ENCODE results near the gene RGS14.
"Not testable (repeated sequence)": the region's sequence is repeated elsewhere in the genome, so short reads cannot be mapped to it uniquely, and the experiment has no call there.

The RGS14 gene

GRCh38 chr5:177334781-177335700 lies 22.7 kb upstream of the RGS14 start:
- Mint-ChIP-seq H3K36me3 (peaks cover 4% of the 10 kb centered on the region), H3K9me3 (ENCODE audit: low read depth) (no peaks in the 10 kb centered on the region), H3K4me1 (ENCODE audit: low read depth) (peaks cover 7% of the 10 kb centered on the region), H3K4me3 (no peak overlapping the region), H3K27ac (no peak overlapping the region), H3K27me3 (no peaks in the 10 kb centered on the region)

GRCh38 chr5:177335701-177336065 lies 22.0 kb upstream of the RGS14 start:
- no peak overlapping the region for H3K4me3 Mint-ChIP-seq
- H3K27me3 Mint-ChIP-seq, result no peaks in the 10 kb centered on the region
- H3K27ac Mint-ChIP-seq, result no peak overlapping the region
- H3K9me3 Mint-ChIP-seq (ENCODE audit: low read depth), result no peaks in the 10 kb centered on the region
- H3K36me3 Mint-ChIP-seq, result peaks cover 4% of the 10 kb centered on the region
- peaks cover 7% of the 10 kb centered on the region for H3K4me1 Mint-ChIP-seq (ENCODE audit: low read depth)

- H3K36me3 Mint-ChIP-seq, result peaks cover 4% of the 10 kb centered on the region
- no peak overlapping the region for H3K4me3 Mint-ChIP-seq
- no peak overlapping the region for H3K27ac Mint-ChIP-seq
- H3K9me3 Mint-ChIP-seq (ENCODE audit: low read depth), result no peaks in the 10 kb centered on the region
- peaks cover 7% of the 10 kb centered on the region for H3K4me1 Mint-ChIP-seq (ENCODE audit: low read depth)
- H3K27me3 Mint-ChIP-seq, result no peaks in the 10 kb centered on the region
Measured at GRCh38 chr5:177336112-177336511, 21.6 kb upstream of the RGS14 start.

GRCh38 chr5:177336603-177337494 lies 20.9 kb upstream of the RGS14 start:
- H3K4me1 Mint-ChIP-seq (ENCODE audit: low read depth), result peaks cover 10% of the 10 kb centered on the region
- H3K9me3 Mint-ChIP-seq (ENCODE audit: low read depth), result no peaks in the 10 kb centered on the region
- peaks cover 7% of the 10 kb centered on the region for H3K36me3 Mint-ChIP-seq
- no peaks in the 10 kb centered on the region for H3K27me3 Mint-ChIP-seq
- no peak overlapping the region for H3K27ac Mint-ChIP-seq
- H3K4me3 Mint-ChIP-seq, result no peak overlapping the region

GRCh38 chr5:177338251-177339106 lies 19.2 kb upstream of the RGS14 start:
- peaks cover 8% of the 10 kb centered on the region for H3K36me3 Mint-ChIP-seq

GRCh38 chr5:177339107-177339638 lies 18.6 kb upstream of the RGS14 start:
- H3K27ac Mint-ChIP-seq, result no peak overlapping the region
- H3K9me3 Mint-ChIP-seq (ENCODE audit: low read depth), result no peaks in the 10 kb centered on the region
- no peak overlapping the region for H3K4me3 Mint-ChIP-seq
- peaks cover 10% of the 10 kb centered on the region for H3K36me3 Mint-ChIP-seq
- H3K27me3 Mint-ChIP-seq, result no peaks in the 10 kb centered on the region
- H3K4me1 Mint-ChIP-seq (ENCODE audit: low read depth), result peaks cover 15% of the 10 kb centered on the region

More at GRCh38 chr5:177338251-177339106, 19.2 kb upstream of the RGS14 start:
- H3K4me1 Mint-ChIP-seq (ENCODE audit: low read depth), result peaks cover 12% of the 10 kb centered on the region
- H3K9me3 Mint-ChIP-seq (ENCODE audit: low read depth), result no peaks in the 10 kb centered on the region
- no peak overlapping the region for H3K27ac Mint-ChIP-seq
- no peaks in the 10 kb centered on the region for H3K27me3 Mint-ChIP-seq
- no peak overlapping the region for H3K4me3 Mint-ChIP-seq

GRCh38 chr5:177343000-177343399 lies 14.7 kb upstream of the RGS14 start:
- not testable (repeated sequence) for H3K36me3 Mint-ChIP-seq, H3K27ac Mint-ChIP-seq

GRCh38 chr5:177343777-177344176 lies 13.9 kb upstream of the RGS14 start:
- Mint-ChIP-seq H3K9me3 (ENCODE audit: low read depth) (no peaks in the 10 kb centered on the region), H3K4me3 (no peak overlapping the region), H3K4me1 (ENCODE audit: low read depth) (peaks cover 35% of the 10 kb centered on the region), H3K27me3 (no peaks in the 10 kb centered on the region), H3K36me3 (peaks cover 10% of the 10 kb centered on the region), H3K27ac (no peak overlapping the region)

More at GRCh38 chr5:177343000-177343399, 14.7 kb upstream of the RGS14 start:
- H3K9me3 Mint-ChIP-seq (ENCODE audit: low read depth); H3K27me3 Mint-ChIP-seq; H3K4me3 Mint-ChIP-seq: not testable (repeated sequence)
- peaks cover 35% of the 10 kb centered on the region for H3K4me1 Mint-ChIP-seq (ENCODE audit: low read depth)

- no peaks in the 10 kb centered on the region for H3K9me3 Mint-ChIP-seq (ENCODE audit: low read depth)
- peaks cover 7% of the 10 kb centered on the region for H3K36me3 Mint-ChIP-seq
- no peak overlapping the region for H3K4me3 Mint-ChIP-seq
- H3K4me1 Mint-ChIP-seq (ENCODE audit: low read depth), result peaks cover 42% of the 10 kb centered on the region
- H3K27me3 Mint-ChIP-seq, result no peaks in the 10 kb centered on the region
- no peak overlapping the region for H3K27ac Mint-ChIP-seq
Measured at GRCh38 chr5:177344891-177345290, 12.8 kb upstream of the RGS14 start.

GRCh38 chr5:177346820-177347219 lies 10.9 kb upstream of the RGS14 start:
- peaks cover 48% of the 10 kb centered on the region for H3K4me1 Mint-ChIP-seq (ENCODE audit: low read depth)
- no peaks in the 10 kb centered on the region for H3K27me3 Mint-ChIP-seq
- peaks cover 3% of the 10 kb centered on the region for H3K36me3 Mint-ChIP-seq
- peak overlapping the region; percentile 24 for H3K27ac Mint-ChIP-seq
- H3K4me3 Mint-ChIP-seq, result peak overlapping the region; percentile 22
- H3K9me3 Mint-ChIP-seq (ENCODE audit: low read depth), result no peaks in the 10 kb centered on the region

- Mint-ChIP-seq H3K27me3 (no peaks in the 10 kb centered on the region), H3K9me3 (ENCODE audit: low read depth) (no peaks in the 10 kb centered on the region), H3K27ac (no peak overlapping the region), H3K36me3 (peaks cover 3% of the 10 kb centered on the region), H3K4me1 (ENCODE audit: low read depth) (peaks cover 51% of the 10 kb centered on the region), H3K4me3 (peak overlapping the region; percentile 17)
Measured at GRCh38 chr5:177347699-177348098, 10.0 kb upstream of the RGS14 start.

- H3K4me1 Mint-ChIP-seq (ENCODE audit: low read depth), result peaks cover 50% of the 10 kb centered on the region
- no peak overlapping the region for H3K27ac Mint-ChIP-seq
- no peaks in the 10 kb centered on the region for H3K9me3 Mint-ChIP-seq (ENCODE audit: low read depth)
- no peaks in the 10 kb centered on the region for H3K36me3 Mint-ChIP-seq
- peak overlapping the region; percentile 98 for H3K4me3 Mint-ChIP-seq
- H3K27me3 Mint-ChIP-seq, result no peaks in the 10 kb centered on the region
Measured at GRCh38 chr5:177349362-177349647, 8.4 kb upstream of the RGS14 start.

- peaks cover 55% of the 10 kb centered on the region for H3K4me1 Mint-ChIP-seq (ENCODE audit: low read depth)
- H3K27ac Mint-ChIP-seq, result peak overlapping the region; percentile 54
- no peaks in the 10 kb centered on the region for H3K27me3 Mint-ChIP-seq
- H3K4me3 Mint-ChIP-seq, result peak overlapping the region; percentile 98
- no peaks in the 10 kb centered on the region for H3K9me3 Mint-ChIP-seq (ENCODE audit: low read depth)
- H3K36me3 Mint-ChIP-seq, result no peaks in the 10 kb centered on the region
Measured at GRCh38 chr5:177349762-177350161, 8.0 kb upstream of the RGS14 start.

- Mint-ChIP-seq H3K4me1 (ENCODE audit: low read depth) (peaks cover 63% of the 10 kb centered on the region), H3K9me3 (ENCODE audit: low read depth) (no peaks in the 10 kb centered on the region), H3K27me3 (no peaks in the 10 kb centered on the region), H3K4me3 (peak overlapping the region; percentile 98), H3K36me3 (no peaks in the 10 kb centered on the region), H3K27ac (peak overlapping the region; percentile 100)
Measured at GRCh38 chr5:177350776-177351391, 6.8 kb upstream of the RGS14 start.
